ENCODE results near the gene FCAMR. TPM values are rescaled to one million over a fixed set of nuclear protein-coding genes. Genes with fewer than 3 reads are reported as not detected.

The FCAMR gene
- total RNA-seq, 1 donor, result not detected

GRCh38 chr1:206972728-206973127, 2.5 kb upstream of the FCAMR start:
- DNase-seq (ENCODE audit: low read depth), result no peak
- no peak for TF ChIP-seq CTCF (IDR thresholded peaks at IDR 0.05; ENCODE audit: insufficient read depth, low read length)
- H3K4me3 ChIP-seq (ENCODE audit: low read depth, low read length), result no peak overlapping the region

GRCh38 chr1:206971029-206971655, 882 bp upstream of the FCAMR start:
- H3K4me3 ChIP-seq (ENCODE audit: low read depth, low read length), result no peak overlapping the region
- no peak for TF ChIP-seq CTCF (IDR thresholded peaks at IDR 0.05; ENCODE audit: insufficient read depth, low read length)
- DNase-seq (ENCODE audit: low read depth), result no peak

DNA sequence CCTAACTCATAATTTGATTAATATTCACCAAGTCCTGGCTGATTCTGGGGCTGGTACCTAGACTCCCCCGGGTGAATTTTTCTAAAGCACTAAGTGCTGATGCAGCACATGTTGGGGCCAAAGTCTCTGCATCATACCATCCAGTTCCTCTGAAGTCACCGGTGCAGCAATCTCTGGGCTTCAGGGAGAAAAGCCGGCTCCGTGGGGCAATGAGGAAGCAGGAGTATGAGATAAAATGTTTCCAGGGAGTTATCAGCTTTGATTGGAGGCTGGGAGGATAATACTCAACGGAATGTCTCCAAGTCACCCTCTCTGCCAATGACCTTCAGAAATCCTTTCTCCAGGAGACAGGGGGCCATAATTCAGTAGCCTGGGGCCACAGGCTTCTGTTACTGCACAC, 1.2 kb downstream of the FCAMR start:
- no peak for DNase-seq (ENCODE audit: low read depth)
- no peak for TF ChIP-seq CTCF (IDR thresholded peaks at IDR 0.05; ENCODE audit: insufficient read depth, low read length)
- no peak overlapping the region for H3K4me3 ChIP-seq (ENCODE audit: low read depth, low read length)

- DNase-seq (ENCODE audit: low read depth), result peak; percentile 20
- no peak for TF ChIP-seq CTCF (IDR thresholded peaks at IDR 0.05; ENCODE audit: insufficient read depth, low read length)
Measured at GRCh38 chr1:206967096-206967849, 3.0 kb downstream of the FCAMR start.

DNA sequence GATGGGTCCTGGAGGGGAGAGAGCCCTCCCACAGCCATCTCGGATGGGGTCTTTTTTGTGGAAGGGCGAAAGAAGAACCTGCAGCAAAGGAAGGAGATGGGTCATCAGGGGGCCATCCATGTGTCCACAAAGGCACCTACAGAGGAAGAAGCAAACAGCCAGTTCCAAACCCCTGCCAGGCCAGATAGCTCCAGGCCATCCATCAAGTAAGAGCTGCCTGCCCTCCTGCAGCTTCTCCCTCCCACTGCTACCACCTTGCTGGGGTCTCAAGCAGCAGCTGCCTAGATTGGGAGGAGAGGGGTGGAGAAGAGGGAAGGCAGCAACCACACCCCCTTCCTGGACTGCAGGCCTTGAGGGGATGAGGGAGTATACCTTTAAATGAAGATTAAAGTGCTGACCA, 4.5 kb downstream of the FCAMR start:
- no peak for TF ChIP-seq CTCF (IDR thresholded peaks at IDR 0.05; ENCODE audit: insufficient read depth, low read length)
- DNase-seq (ENCODE audit: low read depth), result no peak
- no peak overlapping the region for H3K4me3 ChIP-seq (ENCODE audit: low read depth, low read length)

More at GRCh38 chr1:206967096-206967849, 3.0 kb downstream of the FCAMR start:
- no peak overlapping the region for H3K4me3 ChIP-seq (ENCODE audit: low read depth, low read length)

DNA sequence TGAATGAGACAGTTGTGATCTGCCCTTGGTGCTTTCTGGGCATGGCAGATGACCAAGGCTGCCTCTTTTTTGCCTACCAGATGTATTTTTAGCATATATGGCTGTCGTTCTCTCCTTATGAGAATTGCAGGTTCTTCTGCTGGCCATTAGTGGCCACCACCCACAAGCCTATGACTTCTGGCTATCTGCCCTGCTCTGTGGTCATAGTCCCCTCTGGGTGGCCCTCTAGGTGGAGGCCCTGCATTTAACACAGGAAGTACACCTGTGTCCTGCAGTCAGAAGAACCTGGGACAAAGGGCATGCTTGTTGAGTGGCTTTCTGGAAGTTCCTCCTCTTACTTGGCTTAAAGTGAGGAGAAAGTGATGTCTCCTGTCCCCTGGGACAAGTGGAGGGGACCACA, 6.5 kb downstream of the FCAMR start:
- no peak for DNase-seq (ENCODE audit: low read depth)
- no peak for TF ChIP-seq CTCF (IDR thresholded peaks at IDR 0.05; ENCODE audit: insufficient read depth, low read length)
- no peak overlapping the region for H3K4me3 ChIP-seq (ENCODE audit: low read depth, low read length)

Measured in fibroblast of the aortic adventitia (primary cell).